H1 (cell line): ENCODE measurements around the gene SMAD1.

Source experiments
- GTF2F1 ChIP-seq: IDR thresholded peaks from 2 replicates; pipeline ENCODE4 v1.6.1; 2012; ENCODE audit warnings: low read depth, low read length, improper control_type of control experiment, borderline replicate concordance
- HDAC2 ChIP-seq, 2 experiments: fragments of 300-600 bp in 1 of 2; sonication (generic) in 1 of 2; IDR thresholded peaks; 2 replicates each; pipeline ENCODE4 v1.6.1; 2011 to 2012; ENCODE audit warnings: low read depth in 2 of 2, low read length in 2 of 2, mild to moderate bottlenecking in 2 of 2, moderate library complexity in 2 of 2, borderline replicate concordance in 1 of 2, inconsistent platforms in 1 of 2
- MAX ChIP-seq: IDR thresholded peaks from 2 replicates; pipeline ENCODE4 v1.6.1; 2012; ENCODE audit warnings: inconsistent platforms
- RAD21 ChIP-seq, 2 experiments: IDR thresholded peaks in 1 of 2; conservative IDR thresholded peaks in 1 of 2; 2 replicates each; pipeline ENCODE4 v1.6.1; 2011; ENCODE audit warnings: low read depth in 2 of 2, low read length in 2 of 2, improper control_type of control experiment in 1 of 2, inconsistent platforms in 1 of 2, mild to moderate bottlenecking in 1 of 2, moderate library complexity in 1 of 2
- SIN3A ChIP-seq, 2 experiments: IDR thresholded peaks in 1 of 2; conservative IDR thresholded peaks in 1 of 2; 2 replicates each; pipeline ENCODE4 v1.6.1; 2011 to 2012; ENCODE audit warnings: low read length in 2 of 2, improper control_type of control experiment in 1 of 2, low read depth in 1 of 2, mild to moderate bottlenecking in 1 of 2
- SIX5 ChIP-seq: IDR thresholded peaks from 2 replicates; pipeline ENCODE4 v1.6.1; 2011; ENCODE audit warnings: mild to moderate bottlenecking, low read depth, low read length
- TF ChIP-seq, protein P1 (sequence below), 3 experiments: IDR thresholded peaks; 1 replicate in 2 of 3; 2 replicates in 1 of 3; pipeline versions ENCODE4 v1.5.1 to v1.6.1; 2011; ENCODE audit warnings: low read length in 3 of 3, mild to moderate bottlenecking in 3 of 3, inconsistent platforms in 2 of 3, low read depth in 1 of 3, moderate library complexity in 1 of 3; ENCODE audit not compliant: insufficient read depth in 1 of 3; ENCODE audit errors: control extremely low read depth in 1 of 3

DNA sequence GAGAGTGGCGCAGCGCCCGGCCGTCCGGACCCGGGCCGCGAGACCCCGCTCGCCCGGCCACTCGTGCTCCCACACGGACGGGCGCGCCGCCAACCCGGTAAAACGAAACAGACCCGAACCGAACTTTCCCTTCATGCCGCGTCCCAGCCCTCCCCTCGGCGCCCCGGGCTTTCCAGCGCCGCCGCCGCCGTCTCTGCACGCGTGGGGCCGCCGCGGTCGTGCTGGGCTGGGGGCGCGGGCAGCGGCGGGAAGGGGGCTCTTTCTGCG is 222 bp downstream of the SMAD1 start:
- TF ChIP-seq SIN3A (conservative IDR thresholded peaks at IDR 0.05 in 1 of 2, IDR thresholded peaks at IDR 0.05 in 1 of 2; ENCODE audit: low read depth in 1 of 2, low read length in 2 of 2): no peak
- no peak for TF ChIP-seq HDAC2 (IDR thresholded peaks at IDR 0.05; ENCODE audit: borderline replicate concordance in 1 of 2, low read depth in 2 of 2, low read length in 2 of 2)
- no peak for TF ChIP-seq RAD21 (IDR thresholded peaks at IDR 0.05 in 1 of 2, conservative IDR thresholded peaks at IDR 0.05 in 1 of 2; ENCODE audit: low read depth in 2 of 2, low read length in 2 of 2)
- TF ChIP-seq SIX5: no peak
- TF ChIP-seq, protein P1, sequence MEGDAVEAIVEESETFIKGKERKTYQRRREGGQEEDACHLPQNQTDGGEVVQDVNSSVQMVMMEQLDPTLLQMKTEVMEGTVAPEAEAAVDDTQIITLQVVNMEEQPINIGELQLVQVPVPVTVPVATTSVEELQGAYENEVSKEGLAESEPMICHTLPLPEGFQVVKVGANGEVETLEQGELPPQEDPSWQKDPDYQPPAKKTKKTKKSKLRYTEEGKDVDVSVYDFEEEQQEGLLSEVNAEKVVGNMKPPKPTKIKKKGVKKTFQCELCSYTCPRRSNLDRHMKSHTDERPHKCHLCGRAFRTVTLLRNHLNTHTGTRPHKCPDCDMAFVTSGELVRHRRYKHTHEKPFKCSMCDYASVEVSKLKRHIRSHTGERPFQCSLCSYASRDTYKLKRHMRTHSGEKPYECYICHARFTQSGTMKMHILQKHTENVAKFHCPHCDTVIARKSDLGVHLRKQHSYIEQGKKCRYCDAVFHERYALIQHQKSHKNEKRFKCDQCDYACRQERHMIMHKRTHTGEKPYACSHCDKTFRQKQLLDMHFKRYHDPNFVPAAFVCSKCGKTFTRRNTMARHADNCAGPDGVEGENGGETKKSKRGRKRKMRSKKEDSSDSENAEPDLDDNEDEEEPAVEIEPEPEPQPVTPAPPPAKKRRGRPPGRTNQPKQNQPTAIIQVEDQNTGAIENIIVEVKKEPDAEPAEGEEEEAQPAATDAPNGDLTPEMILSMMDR (IDR thresholded peaks at IDR 0.05; ENCODE audit: control extremely low read depth in 1 of 3, insufficient read depth in 1 of 3, low read depth in 1 of 3, low read length in 3 of 3): no peak
- no peak for TF ChIP-seq MAX
- TF ChIP-seq GTF2F1: no peak
